ENCODE data around the gene CLIC4. TPM values are rescaled to one million over a fixed set of nuclear protein-coding genes. Genes with fewer than 3 reads are reported as not detected.

The CLIC4 gene
- total RNA-seq, 3 donors from 2014 or later = 162 to 217 (median 196) TPM

- H3K9me3 ChIP-seq = no peaks in the 10 kb centered on the region
Measured at GRCh38 chr1:24761582-24761981, 16.3 kb downstream of the CLIC4 start.

GRCh38 chr1:24762133-24762676 lies 17.0 kb downstream of the CLIC4 start:
- H3K9me3 ChIP-seq = no peaks in the 10 kb centered on the region
- H3K27ac ChIP-seq = peak overlapping the region; percentile 60 to 69
- TF ChIP-seq CTCF (IDR thresholded peaks at IDR 0.05) (no peak), POLR2A (IDR thresholded peaks at IDR 0.05) (no peak), POLR2AphosphoS5 (IDR thresholded peaks at IDR 0.05) (no peak)
- H3K4me3 ChIP-seq = no peak overlapping the region
- H3K4me1 ChIP-seq = no peaks in the 10 kb centered on the region
- intact Hi-C loops (cut with DNase I; ENCODE audit: low total_unique reads) = no loop called here
- no peak for DNase-seq (ENCODE audit: low spot score in 2 of 2)
- H3K27me3 ChIP-seq = no peaks in the 10 kb centered on the region
- H3K36me3 ChIP-seq = no peaks in the 10 kb centered on the region

More at GRCh38 chr1:24761582-24761981, 16.3 kb downstream of the CLIC4 start:
- no peak for DNase-seq (ENCODE audit: low spot score in 2 of 2)
- Histone ChIP-seq H3K27ac (peak overlapping the region; percentile 60 to 69), H3K36me3 (no peaks in the 10 kb centered on the region), H3K4me1 (no peaks in the 10 kb centered on the region), H3K27me3 (no peaks in the 10 kb centered on the region), H3K4me3 (no peak overlapping the region)
- no peak for TF ChIP-seq CTCF (IDR thresholded peaks at IDR 0.05)
- TF ChIP-seq POLR2AphosphoS5 (IDR thresholded peaks at IDR 0.05) = no peak
- no peak for TF ChIP-seq POLR2A (IDR thresholded peaks at IDR 0.05)
- intact Hi-C loops (cut with DNase I; ENCODE audit: low total_unique reads) = no loop called here

- TF ChIP-seq CTCF (IDR thresholded peaks at IDR 0.05) (no peak), POLR2A (IDR thresholded peaks at IDR 0.05) (no peak), POLR2AphosphoS5 (IDR thresholded peaks at IDR 0.05) (no peak)
Measured at GRCh38 chr1:24763671-24764070, 18.4 kb downstream of the CLIC4 start.

DNA sequence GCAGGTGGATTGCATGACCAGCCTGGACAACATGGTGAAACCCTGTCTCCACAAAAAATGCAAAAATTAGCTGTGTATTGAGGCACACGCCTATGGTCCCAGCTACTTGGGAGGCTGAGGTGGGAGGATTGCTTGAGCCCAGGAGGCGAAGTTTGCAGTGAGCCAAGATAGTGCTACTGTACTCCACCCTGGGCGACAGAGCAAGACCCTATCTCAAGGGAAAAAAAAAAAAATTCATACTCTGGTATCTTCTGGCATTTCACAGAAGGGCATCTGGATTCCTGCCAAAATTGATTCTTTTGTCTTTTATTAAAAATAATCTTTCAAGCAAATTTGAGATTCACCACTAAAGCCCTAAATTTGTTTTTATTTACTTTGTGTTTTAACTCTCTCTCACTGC lies 19.2 kb downstream of the CLIC4 start:
- Histone ChIP-seq H3K9me3 (no peaks in the 10 kb centered on the region), H3K27me3 (no peaks in the 10 kb centered on the region), H3K36me3 (no peaks in the 10 kb centered on the region), H3K4me3 (no peak overlapping the region), H3K27ac (peak overlapping the region in 1 of 2 donors; percentile 30), H3K4me1 (no peaks in the 10 kb centered on the region)
- intact Hi-C loops (cut with DNase I; ENCODE audit: low total_unique reads) = no loop called here
- DNase-seq (ENCODE audit: low spot score in 2 of 2) = no peak
- TF ChIP-seq CTCF (IDR thresholded peaks at IDR 0.05) (no peak), POLR2AphosphoS5 (IDR thresholded peaks at IDR 0.05) (no peak), POLR2A (IDR thresholded peaks at IDR 0.05) (no peak)

More at GRCh38 chr1:24763671-24764070, 18.4 kb downstream of the CLIC4 start:
- no peaks in the 10 kb centered on the region for H3K4me1 ChIP-seq
- no peaks in the 10 kb centered on the region for H3K9me3 ChIP-seq
- intact Hi-C loops (cut with DNase I; ENCODE audit: low total_unique reads) = no loop called here
- no peaks in the 10 kb centered on the region for H3K36me3 ChIP-seq
- H3K4me3 ChIP-seq = no peak overlapping the region
- no peak for DNase-seq (ENCODE audit: low spot score in 2 of 2)
- no peaks in the 10 kb centered on the region for H3K27me3 ChIP-seq
- H3K27ac ChIP-seq = no peak overlapping the region

DNA sequence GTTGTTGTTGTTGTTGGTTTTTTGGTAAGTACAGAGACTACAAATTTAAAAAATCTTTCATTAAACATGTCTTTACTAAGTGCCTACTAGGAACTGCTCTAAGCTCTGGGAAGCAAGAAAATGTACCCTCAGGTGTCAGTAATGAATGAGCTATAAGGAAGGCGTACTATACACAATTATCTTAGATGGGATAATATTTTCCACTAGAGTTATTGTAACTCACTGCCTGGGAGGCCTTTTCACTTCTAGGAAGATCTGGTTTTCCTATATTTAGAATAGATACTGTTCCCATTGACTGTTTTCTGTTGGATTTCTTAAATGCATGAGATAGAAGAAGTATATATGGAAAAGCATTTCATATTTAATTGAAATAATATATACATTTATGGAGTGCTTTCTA lies 19.6 kb downstream of the CLIC4 start:
- no peak for TF ChIP-seq POLR2A (IDR thresholded peaks at IDR 0.05)
- TF ChIP-seq CTCF (IDR thresholded peaks at IDR 0.05) = no peak
- no peak for TF ChIP-seq POLR2AphosphoS5 (IDR thresholded peaks at IDR 0.05)
- intact Hi-C loops (cut with DNase I; ENCODE audit: low total_unique reads) = no loop called here
- H3K4me1 ChIP-seq = no peaks in the 10 kb centered on the region
- DNase-seq (ENCODE audit: low spot score in 2 of 2) = no peak
- no peak overlapping the region for H3K4me3 ChIP-seq
- H3K27me3 ChIP-seq = no peaks in the 10 kb centered on the region
- no peaks in the 10 kb centered on the region for H3K9me3 ChIP-seq
- peak overlapping the region in 1 of 2 donors; percentile 30 for H3K27ac ChIP-seq
- no peaks in the 10 kb centered on the region for H3K36me3 ChIP-seq

All from breast epithelium (tissue), 4 donors.